ENCODE results near the gene PLBD1. TPM values are rescaled to one million over a fixed set of nuclear protein-coding genes. Genes with fewer than 3 reads are reported as not detected.
A peak's percentile ranks its signal among the peaks of the same experiment; 100 is the strongest.

The PLBD1 gene
- total RNA-seq, 2 experiments from 2014 or later = 0.95 to 1.3 TPM

DNA sequence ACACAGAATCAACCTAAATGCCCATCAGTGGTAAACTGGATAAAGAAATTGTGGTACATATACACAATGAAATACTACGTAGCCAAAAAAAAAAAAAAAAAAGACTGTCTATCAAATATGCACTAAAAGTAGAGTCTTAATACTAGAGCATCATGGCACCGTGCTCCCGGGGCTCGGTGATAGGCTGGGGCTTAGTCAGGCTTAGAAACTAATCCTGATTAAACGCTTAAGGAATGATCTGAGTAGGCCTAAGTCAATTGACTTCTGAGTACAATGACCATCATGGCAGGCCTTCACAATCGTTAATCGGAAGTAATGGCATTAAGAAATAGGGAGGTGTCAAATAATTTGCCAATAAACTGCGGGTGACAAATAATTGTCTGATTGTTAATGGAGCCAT is 9.7 kb downstream of the PLBD1 start:
- Histone ChIP-seq H3K27ac (ENCODE audit: low read depth in 1 of 2, low read length in 2 of 2) (no peak overlapping the region), H3K36me3 (ENCODE audit: insufficient read depth, low read length) (no peaks in the 10 kb centered on the region), H3K4me1 (ENCODE audit: insufficient read depth, low read length) (peaks cover 8% of the 10 kb centered on the region), H3K27me3 (ENCODE audit: control insufficient read depth in 1 of 2, insufficient read depth in 2 of 2, low read length in 2 of 2) (peaks cover 0 to 5% of the 10 kb centered on the region in 2 experiments), H3K9me3 (ENCODE audit: control insufficient read depth in 1 of 2, insufficient read depth in 1 of 2, low read length in 2 of 2) (peaks cover 0 to 7% of the 10 kb centered on the region in 2 experiments), H3K4me3 (ENCODE audit: low read length) (no peak overlapping the region)
- no peak overlapping the region for H3K27ac Mint-ChIP-seq
- DNase-seq (no peak), ATAC-seq (ENCODE audit: poor library complexity) (no peak)
- H3K4me1 Mint-ChIP-seq (ENCODE audit: low read depth) = peaks cover 14% of the 10 kb centered on the region
- POLR2A ChIA-PET = no interaction called here
- TF ChIP-seq, protein P1, sequence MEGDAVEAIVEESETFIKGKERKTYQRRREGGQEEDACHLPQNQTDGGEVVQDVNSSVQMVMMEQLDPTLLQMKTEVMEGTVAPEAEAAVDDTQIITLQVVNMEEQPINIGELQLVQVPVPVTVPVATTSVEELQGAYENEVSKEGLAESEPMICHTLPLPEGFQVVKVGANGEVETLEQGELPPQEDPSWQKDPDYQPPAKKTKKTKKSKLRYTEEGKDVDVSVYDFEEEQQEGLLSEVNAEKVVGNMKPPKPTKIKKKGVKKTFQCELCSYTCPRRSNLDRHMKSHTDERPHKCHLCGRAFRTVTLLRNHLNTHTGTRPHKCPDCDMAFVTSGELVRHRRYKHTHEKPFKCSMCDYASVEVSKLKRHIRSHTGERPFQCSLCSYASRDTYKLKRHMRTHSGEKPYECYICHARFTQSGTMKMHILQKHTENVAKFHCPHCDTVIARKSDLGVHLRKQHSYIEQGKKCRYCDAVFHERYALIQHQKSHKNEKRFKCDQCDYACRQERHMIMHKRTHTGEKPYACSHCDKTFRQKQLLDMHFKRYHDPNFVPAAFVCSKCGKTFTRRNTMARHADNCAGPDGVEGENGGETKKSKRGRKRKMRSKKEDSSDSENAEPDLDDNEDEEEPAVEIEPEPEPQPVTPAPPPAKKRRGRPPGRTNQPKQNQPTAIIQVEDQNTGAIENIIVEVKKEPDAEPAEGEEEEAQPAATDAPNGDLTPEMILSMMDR (IDR thresholded peaks at IDR 0.05) = no peak
- CTCF ChIA-PET = no interaction called here
- H3K9me3 Mint-ChIP-seq = no peaks in the 10 kb centered on the region
- no peaks in the 10 kb centered on the region for H3K36me3 Mint-ChIP-seq (ENCODE audit: low read depth)
- H3K27me3 Mint-ChIP-seq = no peaks in the 10 kb centered on the region
- H3K4me3 Mint-ChIP-seq = no peak overlapping the region
- intact Hi-C loops (cut with DNase I, micrococcal nuclease) = no loop called here

DNA sequence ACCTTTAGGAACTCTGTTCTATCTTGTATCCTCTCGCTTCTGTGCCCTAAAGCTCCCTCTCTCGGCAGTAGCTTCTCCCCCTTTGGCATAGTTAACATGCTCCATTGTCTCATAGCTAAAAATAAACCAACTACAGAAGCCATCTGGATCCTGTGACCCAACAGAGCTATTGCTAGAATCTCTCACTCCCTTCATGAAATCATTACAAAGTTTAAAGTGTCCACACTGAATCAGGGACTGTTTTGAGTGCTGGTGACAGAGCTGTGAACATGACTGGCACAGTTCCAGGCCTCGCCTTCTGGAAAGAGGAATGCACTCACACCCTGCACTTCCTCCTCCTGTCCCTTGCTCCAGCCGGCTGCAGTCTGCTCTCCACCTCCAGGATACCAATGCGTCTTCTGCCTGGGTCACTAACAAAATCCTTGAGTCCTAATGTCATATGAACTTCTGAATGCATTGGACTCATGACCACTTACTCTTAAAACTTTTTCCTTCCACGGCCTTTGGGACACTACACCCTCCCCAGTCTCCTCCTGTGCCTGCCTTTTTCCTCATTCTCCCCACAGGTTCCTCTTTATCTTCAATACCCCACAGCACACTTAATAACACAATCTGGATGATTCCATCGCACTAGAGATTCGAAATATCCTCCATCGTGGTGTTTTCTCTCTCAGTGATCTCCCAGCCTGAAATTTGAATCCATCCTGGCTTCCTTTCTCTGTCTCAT is 13.2 kb downstream of the PLBD1 start:
- Histone ChIP-seq H3K27me3 (ENCODE audit: control insufficient read depth in 1 of 2, insufficient read depth in 2 of 2, low read length in 2 of 2) (peaks cover 0 to 5% of the 10 kb centered on the region in 2 experiments), H3K4me3 (ENCODE audit: low read length) (no peak overlapping the region), H3K4me1 (ENCODE audit: insufficient read depth, low read length) (peaks cover 4% of the 10 kb centered on the region), H3K36me3 (ENCODE audit: insufficient read depth, low read length) (no peaks in the 10 kb centered on the region), H3K27ac (ENCODE audit: low read depth in 1 of 2, low read length in 2 of 2) (no peak overlapping the region), H3K9me3 (ENCODE audit: control insufficient read depth in 1 of 2, insufficient read depth in 1 of 2, low read length in 2 of 2) (peaks cover 0 to 7% of the 10 kb centered on the region in 2 experiments)
- intact Hi-C loops (cut with DNase I, micrococcal nuclease) = no loop called here
- Mint-ChIP-seq H3K27ac (no peak overlapping the region), H3K36me3 (ENCODE audit: low read depth) (no peaks in the 10 kb centered on the region), H3K27me3 (peaks cover 5% of the 10 kb centered on the region), H3K4me3 (no peak overlapping the region), H3K4me1 (ENCODE audit: low read depth) (peaks cover 8% of the 10 kb centered on the region), H3K9me3 (no peaks in the 10 kb centered on the region)
- ChIA-PET CTCF (no interaction called here), POLR2A (no interaction called here)
- TF ChIP-seq, protein P1 (IDR thresholded peaks at IDR 0.05) = no peak
- peak in 3 of 14 experiments; percentile 9 to 56 (median 55) for DNase-seq
- no peak for ATAC-seq (ENCODE audit: poor library complexity)

DNA sequence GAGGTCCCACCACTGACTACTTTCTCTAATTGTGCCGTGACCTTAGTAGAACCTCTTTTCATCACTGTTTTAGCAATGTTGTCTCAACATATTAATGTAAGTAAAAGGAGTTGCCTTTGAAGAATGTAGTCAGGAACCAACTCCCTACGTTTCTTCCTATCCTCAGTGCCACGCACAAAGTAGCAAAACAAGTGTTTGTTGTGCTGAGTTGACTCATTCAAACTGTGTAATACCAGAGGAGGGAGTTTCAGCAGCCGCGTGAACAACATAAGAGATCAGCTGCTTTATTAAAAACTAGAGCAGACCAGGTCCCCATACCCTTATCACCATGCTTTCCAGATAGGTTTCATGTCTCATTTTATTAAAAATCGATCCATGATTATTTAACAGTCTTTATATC is 19.1 kb downstream of the PLBD1 start:
- intact Hi-C loops (cut with DNase I, micrococcal nuclease) = no loop called here
- Mint-ChIP-seq H3K4me1 (ENCODE audit: low read depth) (no peaks in the 10 kb centered on the region), H3K36me3 (ENCODE audit: low read depth) (no peaks in the 10 kb centered on the region), H3K27ac (no peak overlapping the region), H3K4me3 (no peak overlapping the region), H3K27me3 (peaks cover 9% of the 10 kb centered on the region), H3K9me3 (no peaks in the 10 kb centered on the region)
- Histone ChIP-seq H3K36me3 (ENCODE audit: insufficient read depth, low read length) (no peaks in the 10 kb centered on the region), H3K4me3 (ENCODE audit: low read length) (no peak overlapping the region), H3K27ac (ENCODE audit: low read depth in 1 of 2, low read length in 2 of 2) (no peak overlapping the region), H3K9me3 (ENCODE audit: control insufficient read depth in 1 of 2, insufficient read depth in 1 of 2, low read length in 2 of 2) (no peaks in the 10 kb centered on the region), H3K4me1 (ENCODE audit: insufficient read depth, low read length) (no peaks in the 10 kb centered on the region), H3K27me3 (ENCODE audit: control insufficient read depth in 1 of 2, insufficient read depth in 2 of 2, low read length in 2 of 2) (peaks cover 0 to 5% of the 10 kb centered on the region in 2 experiments)
- no peak for DNase-seq
- CTCF ChIA-PET = no interaction called here
- no peak for ATAC-seq (ENCODE audit: poor library complexity)
- TF ChIP-seq, protein P1 (IDR thresholded peaks at IDR 0.05) = no peak
- POLR2A ChIA-PET = no interaction called here

All from CD4-positive, alpha-beta T cell (primary cell).